Caco-2 (cell line): ENCODE data around the gene PNLDC1. TPM values are rescaled to one million over a fixed set of nuclear protein-coding genes. Genes with fewer than 3 reads are reported as not detected.
"Not testable (repeated sequence)": the region's sequence is repeated elsewhere in the genome, so short reads cannot be mapped to it uniquely, and the experiment has no call there.

Experiments
- BruUV-seq: library from RNA; stranded (reverse); fragments of 400-500 nt; replicated peaks from 2 replicates; lab custom pipeline; 2021; lab: Mats Ljungman, UMichigan
- CTCF ChIA-PET: fragments of 300-600 bp; sonication (Branson Sonifier 250); formaldehyde crosslinking; loops from one replicate; lab custom pipeline; 2022; ENCODE audit warnings: antibody characterized with exemption; lab: Charles Lee
- POLR2A ChIA-PET: fragments of 300-600 bp; sonication (Branson Sonifier 250); formaldehyde crosslinking; loops from one replicate; lab custom pipeline; 2022; ENCODE audit warnings: antibody characterized with exemption; lab: Charles Lee
- DNase-seq, 2 experiments: peaks; one replicate each; pipeline versions ENCODE4 v3.0.0 to v3.0.0-alpha.2; 2020 to 2022
- H3K27me3 ChIP-seq: replicated peaks from 2 replicates; pipeline ENCODE4 v1.6.0; 2011; ENCODE audit warnings: low read length; ENCODE audit not compliant: control insufficient read depth, insufficient read depth
- H3K36me3 ChIP-seq: 2 replicates; pipeline ENCODE4 v1.5.1; 2011; ENCODE audit warnings: low read length; ENCODE audit not compliant: control insufficient read depth, insufficient read depth
- H3K4me1 ChIP-seq: fragments of 250-450 bp; sonication (Bioruptor Pico); 2 replicates; pipeline ENCODE4 v1.5.1; 2020; ENCODE audit warnings: mild to moderate bottlenecking
- H3K4me3 ChIP-seq: 2 replicates; pipeline ENCODE4 v1.5.1; 2011; ENCODE audit warnings: low read depth, mild to moderate bottlenecking, control low read depth, low read length
- H3K9me3 ChIP-seq: fragments of 250-450 bp; sonication (Bioruptor Pico); 2 replicates; pipeline ENCODE4 v1.5.1; 2020; ENCODE audit warnings: mild to moderate bottlenecking, moderate library complexity
- H3K27ac Mint-ChIP-seq: one replicate; pipeline ENCODE4 v1.8.0; 2022; ENCODE audit warnings: mixed read lengths; ENCODE audit not compliant: unreplicated experiment
- H3K27me3 Mint-ChIP-seq: one replicate; pipeline ENCODE4 v1.8.0; 2022; ENCODE audit warnings: mixed read lengths; ENCODE audit not compliant: insufficient read depth, unreplicated experiment
- H3K36me3 Mint-ChIP-seq: one replicate; pipeline ENCODE4 v1.8.0; 2022; ENCODE audit warnings: mild to moderate bottlenecking, mixed read lengths; ENCODE audit not compliant: insufficient read depth, unreplicated experiment
- H3K4me1 Mint-ChIP-seq: one replicate; pipeline ENCODE4 v1.8.0; 2022; ENCODE audit warnings: low read depth, mixed read lengths; ENCODE audit not compliant: unreplicated experiment
- H3K4me3 Mint-ChIP-seq: one replicate; pipeline ENCODE4 v1.8.0; 2022; ENCODE audit warnings: mild to moderate bottlenecking, moderate library complexity, mixed read lengths; ENCODE audit not compliant: unreplicated experiment
- H3K9me3 Mint-ChIP-seq: one replicate; pipeline ENCODE4 v1.8.0; 2022; ENCODE audit warnings: mixed read lengths; ENCODE audit not compliant: unreplicated experiment
- CTCF ChIP-seq, 2 experiments: fragments of 200-600 bp in 1 of 2; IDR thresholded peaks; 1 replicate in 1 of 2; 2 replicates in 1 of 2; pipeline versions ENCODE4 v1.5.1 to v1.8.0; 2011 to 2022; ENCODE audit warnings: antibody characterized with exemption in 1 of 2, control low read depth in 1 of 2, inconsistent platforms in 1 of 2, low read depth in 1 of 2, low read length in 1 of 2, mild to moderate bottlenecking in 1 of 2, moderate library complexity in 1 of 2; ENCODE audit not compliant: insufficient read depth in 1 of 2, severe bottlenecking in 1 of 2, unreplicated experiment in 1 of 2
- intact Hi-C: fragments of 100-400 bp; cut with micrococcal nuclease; formaldehyde crosslinking; loops from one replicate; pipeline ENCODE4 v1.10.0; 2022; ENCODE audit not compliant: unreplicated experiment
- total RNA-seq: library from RNA; stranded (reverse); gene quantifications from 2 replicates; pipeline ENCODE4 v1.2.3, GENCODE V29; 2022

The PNLDC1 gene
- total RNA-seq, 1 experiment from 2014 or later = 0.32 TPM

- peak in 1 of 2 experiments; percentile 20 for DNase-seq
- H3K4me3 ChIP-seq = peak overlapping the region; percentile 95
- no peaks in the 10 kb centered on the region for H3K9me3 Mint-ChIP-seq
- peaks cover 18% of the 10 kb centered on the region for H3K4me1 Mint-ChIP-seq
- H3K27me3 ChIP-seq = no peaks in the 10 kb centered on the region
- H3K9me3 ChIP-seq = no peaks in the 10 kb centered on the region
- peak overlapping the region; percentile 98 for H3K27ac Mint-ChIP-seq
- peaks cover 3% of the 10 kb centered on the region for H3K36me3 ChIP-seq
- H3K36me3 Mint-ChIP-seq = peaks cover 94% of the 10 kb centered on the region
- ChIA-PET POLR2A (interaction anchor here (1.0 to 4.4 kb wide), 5 partner anchors 15 to 178 kb away, joined by 3 to 71 read pairs (median 21); partner anchors contain the start of genes ACAT2 and WTAP), CTCF (interaction anchor here (0.9 to 1.6 kb wide), 3 partner anchors 16 to 657 kb away, joined by 3 to 7 read pairs (median 4); partner anchors contain the start of gene ACAT2)
- BruUV-seq = no TSS peak
- no peak for TF ChIP-seq CTCF (IDR thresholded peaks at IDR 0.05; ENCODE audit: insufficient read depth in 1 of 2, low read depth in 1 of 2, low read length in 1 of 2, severe bottlenecking in 1 of 2, unreplicated experiment in 1 of 2)
- peak overlapping the region; percentile 96 for H3K4me3 Mint-ChIP-seq
- peaks cover 18% of the 10 kb centered on the region for H3K4me1 ChIP-seq
- no peaks in the 10 kb centered on the region for H3K27me3 Mint-ChIP-seq
- intact Hi-C loops = loop anchor here (1.0 kb wide), 2 partner anchors 16 to 64 kb away; partner anchors contain the start of gene WTAP
Measured at GRCh38 chr6:159790956-159791598, 9.0 kb upstream of the PNLDC1 start.

- H3K4me1 Mint-ChIP-seq, H3K27ac Mint-ChIP-seq, H3K4me3 Mint-ChIP-seq, intact Hi-C loops, H3K9me3 Mint-ChIP-seq, H3K36me3 ChIP-seq, BruUV-seq, CTCF ChIA-PET, H3K4me3 ChIP-seq, H3K9me3 ChIP-seq, POLR2A ChIA-PET, H3K27me3 ChIP-seq, DNase-seq, H3K27me3 Mint-ChIP-seq, H3K4me1 ChIP-seq: not testable (repeated sequence)
- peaks cover 86% of the 10 kb centered on the region for H3K36me3 Mint-ChIP-seq
Measured at GRCh38 chr6:159794976-159795375, 5.1 kb upstream of the PNLDC1 start.

- Histone ChIP-seq H3K27me3 (no peaks in the 10 kb centered on the region), H3K4me1 (no peaks in the 10 kb centered on the region), H3K9me3 (no peaks in the 10 kb centered on the region), H3K4me3 (no peak overlapping the region), H3K36me3 (peaks cover 4% of the 10 kb centered on the region)
- TF ChIP-seq CTCF (IDR thresholded peaks at IDR 0.05; ENCODE audit: insufficient read depth in 1 of 2, low read depth in 1 of 2, low read length in 1 of 2, severe bottlenecking in 1 of 2, unreplicated experiment in 1 of 2) = no peak
- H3K27me3 Mint-ChIP-seq = no peaks in the 10 kb centered on the region
- H3K4me1 Mint-ChIP-seq = no peaks in the 10 kb centered on the region
- no peak overlapping the region for H3K27ac Mint-ChIP-seq
- intact Hi-C loops = no loop called here
- H3K4me3 Mint-ChIP-seq = no peak overlapping the region
- H3K36me3 Mint-ChIP-seq = peaks cover 72% of the 10 kb centered on the region
- no peaks in the 10 kb centered on the region for H3K9me3 Mint-ChIP-seq
- DNase-seq = no peak
- TSS peak; percentile 14 for BruUV-seq
- ChIA-PET CTCF (no interaction called here), POLR2A (no interaction called here)
Measured at GRCh38 chr6:159797554-159797953, 2.5 kb upstream of the PNLDC1 start.
